ENCODE results near the gene CCL8. TPM values are rescaled to one million over a fixed set of nuclear protein-coding genes. Genes with fewer than 3 reads are reported as not detected.
A peak's percentile ranks its signal among the peaks of the same experiment; 100 is the strongest.

Gene CCL8
- polyA plus RNA-seq, 4 donors = 0.30 to 10.5 (median 0.56) TPM

DNA sequence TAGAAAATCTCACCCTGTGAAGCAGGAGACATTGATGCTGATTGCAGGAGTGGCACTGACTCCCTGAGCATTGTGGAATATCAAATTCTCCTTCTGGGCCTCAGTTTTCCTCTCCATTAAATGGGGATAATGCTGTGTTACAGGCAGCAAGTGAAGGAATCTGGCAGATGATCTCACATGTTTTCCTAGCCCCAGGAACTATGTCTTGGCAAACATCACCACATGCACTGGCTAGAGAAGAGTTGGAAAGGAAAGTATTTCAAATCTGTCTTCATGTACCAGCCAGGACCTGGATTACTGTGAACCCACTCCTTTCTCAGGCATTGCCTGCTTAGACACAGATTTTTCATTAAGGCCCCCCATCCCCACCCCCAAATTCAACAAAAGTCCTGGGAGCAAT, 13.6 kb upstream of the CCL8 start:
- H3K27ac ChIP-seq (ENCODE audit: low read depth in 1 of 3, low read length in 2 of 3) = no peak overlapping the region
- no peak for FAIRE-seq
- H3K9me3 ChIP-seq (ENCODE audit: control insufficient read depth in 2 of 2, insufficient read depth in 1 of 2, low read depth in 1 of 2, low read length in 1 of 2) = no peaks in the 10 kb centered on the region

DNA sequence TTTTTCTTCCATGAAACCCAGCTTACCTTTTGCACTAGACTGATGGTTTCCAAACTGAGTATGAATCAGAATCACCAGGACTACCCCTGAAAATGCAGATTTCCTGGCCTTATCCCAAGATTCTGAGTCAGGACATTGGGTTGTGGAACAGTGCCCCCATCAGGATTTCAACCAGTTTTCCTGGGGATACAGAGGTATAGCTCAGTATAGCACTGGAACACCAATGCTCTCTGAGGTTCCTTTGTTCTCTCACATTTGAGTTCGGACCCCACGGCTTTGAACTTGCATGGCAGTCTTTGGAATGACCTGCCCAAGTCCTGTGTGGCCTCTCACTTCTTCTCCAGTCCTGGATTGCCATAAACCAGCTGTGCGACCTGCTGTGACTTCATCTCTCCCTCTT, 12.8 kb upstream of the CCL8 start:
- no peak overlapping the region for H3K4me3 ChIP-seq (ENCODE audit: low read depth in 1 of 3, low read length in 3 of 3)
- H3K27ac ChIP-seq (ENCODE audit: low read depth in 1 of 3, low read length in 2 of 3) = no peak overlapping the region
- peaks cover 0 to 3% (median 0%) of the 10 kb centered on the region in 3 donors for H3K27me3 ChIP-seq (ENCODE audit: control insufficient read depth in 3 of 3, insufficient read depth in 3 of 3, low read length in 3 of 3)
- DNase-seq (peak; percentile 5 to 12), FAIRE-seq (no peak)
- 53 to 71% (median 55%) methylated on average over 3 of the region's 3 CpGs for WGBS, 3 donors
- H3K4me1 ChIP-seq (ENCODE audit: control insufficient read depth in 3 of 3, insufficient read depth in 2 of 3, low read depth in 1 of 3, low read length in 2 of 3) = no peaks in the 10 kb centered on the region
- H3K36me3 ChIP-seq (ENCODE audit: control insufficient read depth in 3 of 3, insufficient read depth in 2 of 3, low read depth in 1 of 3, low read length in 3 of 3) = no peaks in the 10 kb centered on the region
- no peaks in the 10 kb centered on the region for H3K9me3 ChIP-seq (ENCODE audit: control insufficient read depth in 2 of 2, insufficient read depth in 1 of 2, low read depth in 1 of 2, low read length in 1 of 2)

More for the DNA sequence above, 13.6 kb upstream of the CCL8 start:
- no peak for DNase-seq
- no peaks in the 10 kb centered on the region for H3K27me3 ChIP-seq (ENCODE audit: control insufficient read depth in 3 of 3, insufficient read depth in 3 of 3, low read length in 3 of 3)
- H3K4me1 ChIP-seq (ENCODE audit: control insufficient read depth in 3 of 3, insufficient read depth in 2 of 3, low read depth in 1 of 3, low read length in 2 of 3) = no peaks in the 10 kb centered on the region
- H3K4me3 ChIP-seq (ENCODE audit: low read depth in 1 of 3, low read length in 3 of 3) = no peak overlapping the region
- H3K36me3 ChIP-seq (ENCODE audit: control insufficient read depth in 3 of 3, insufficient read depth in 2 of 3, low read depth in 1 of 3, low read length in 3 of 3) = no peaks in the 10 kb centered on the region

GRCh38 chr17:34307110-34307509, 12.1 kb upstream of the CCL8 start:
- DNase-seq = no peak
- Histone ChIP-seq H3K27ac (ENCODE audit: low read depth in 1 of 3, low read length in 2 of 3) (no peak overlapping the region), H3K4me3 (ENCODE audit: low read depth in 1 of 3, low read length in 3 of 3) (no peak overlapping the region), H3K27me3 (ENCODE audit: control insufficient read depth in 3 of 3, insufficient read depth in 3 of 3, low read length in 3 of 3) (peaks cover 0 to 3% (median 0%) of the 10 kb centered on the region in 3 donors), H3K36me3 (ENCODE audit: control insufficient read depth in 3 of 3, insufficient read depth in 2 of 3, low read depth in 1 of 3, low read length in 3 of 3) (no peaks in the 10 kb centered on the region), H3K9me3 (ENCODE audit: control insufficient read depth in 2 of 2, insufficient read depth in 1 of 2, low read depth in 1 of 2, low read length in 1 of 2) (no peaks in the 10 kb centered on the region), H3K4me1 (ENCODE audit: control insufficient read depth in 3 of 3, insufficient read depth in 2 of 3, low read depth in 1 of 3, low read length in 2 of 3) (no peaks in the 10 kb centered on the region)
- 50 to 62% (median 52%) methylated on average over 3 of the region's 3 CpGs for WGBS, 3 donors
- FAIRE-seq = no peak

- no peak for FAIRE-seq
Observed at GRCh38 chr17:34308371-34308770, 10.9 kb upstream of the CCL8 start.

DNA sequence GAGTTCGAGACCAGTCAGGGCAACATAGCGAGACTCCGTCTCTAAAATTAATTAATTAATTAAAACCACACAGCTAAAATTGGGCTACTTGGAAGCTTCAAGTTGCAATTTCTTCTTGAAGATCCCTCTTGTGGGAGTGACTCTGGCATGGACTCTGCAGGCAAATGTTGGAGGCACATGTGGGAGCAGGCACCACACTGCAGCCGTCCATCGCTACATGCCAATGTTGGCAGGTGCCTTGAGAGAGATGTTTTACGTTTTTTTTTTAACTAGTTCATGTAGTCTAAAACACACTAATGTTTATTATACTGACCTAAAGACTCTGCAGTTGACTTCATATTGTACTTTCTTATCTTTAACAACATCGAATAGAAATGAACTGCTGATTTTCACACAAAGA, 7.9 kb upstream of the CCL8 start:
- 78 to 82% (median 82%) methylated on average over 7 of the region's 7 CpGs for WGBS, 3 donors
- no peak overlapping the region for H3K27ac ChIP-seq (ENCODE audit: low read depth in 1 of 3, low read length in 2 of 3)

More at GRCh38 chr17:34308371-34308770, 10.9 kb upstream of the CCL8 start:
- H3K9me3 ChIP-seq (ENCODE audit: control insufficient read depth in 2 of 2, insufficient read depth in 1 of 2, low read depth in 1 of 2, low read length in 1 of 2) = no peaks in the 10 kb centered on the region
- no peak overlapping the region for H3K27ac ChIP-seq (ENCODE audit: low read depth in 1 of 3, low read length in 2 of 3)
- DNase-seq = no peak
- H3K4me3 ChIP-seq (ENCODE audit: low read depth in 1 of 3, low read length in 3 of 3) = no peak overlapping the region
- H3K36me3 ChIP-seq (ENCODE audit: control insufficient read depth in 3 of 3, insufficient read depth in 2 of 3, low read depth in 1 of 3, low read length in 3 of 3) = no peaks in the 10 kb centered on the region
- H3K4me1 ChIP-seq (ENCODE audit: control insufficient read depth in 3 of 3, insufficient read depth in 2 of 3, low read depth in 1 of 3, low read length in 2 of 3) = no peaks in the 10 kb centered on the region
- peaks cover 0 to 3% (median 0%) of the 10 kb centered on the region in 3 donors for H3K27me3 ChIP-seq (ENCODE audit: control insufficient read depth in 3 of 3, insufficient read depth in 3 of 3, low read length in 3 of 3)

DNA sequence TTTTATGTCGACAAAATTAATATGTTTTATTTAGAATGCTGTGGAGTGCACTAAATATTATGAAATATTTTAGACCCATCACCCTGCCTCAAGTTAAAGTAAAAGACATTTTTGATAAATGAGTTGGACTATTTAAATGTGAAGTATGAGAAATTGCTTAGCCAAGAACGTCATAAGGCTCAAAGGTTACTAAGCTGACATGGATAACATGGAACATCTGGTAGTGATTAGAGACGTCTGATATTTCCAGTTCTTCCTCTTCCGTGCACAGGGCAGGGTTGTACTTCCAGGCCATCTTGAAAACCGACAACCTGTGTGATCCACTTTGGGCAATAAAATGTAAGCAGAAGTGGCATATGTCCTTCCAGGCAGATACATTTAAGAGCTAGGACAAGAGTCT, 7.2 kb upstream of the CCL8 start:
- Histone ChIP-seq H3K36me3 (ENCODE audit: control insufficient read depth in 3 of 3, insufficient read depth in 2 of 3, low read depth in 1 of 3, low read length in 3 of 3) (no peaks in the 10 kb centered on the region), H3K9me3 (ENCODE audit: control insufficient read depth in 2 of 2, insufficient read depth in 1 of 2, low read depth in 1 of 2, low read length in 1 of 2) (no peaks in the 10 kb centered on the region), H3K4me1 (ENCODE audit: control insufficient read depth in 3 of 3, insufficient read depth in 2 of 3, low read depth in 1 of 3, low read length in 2 of 3) (no peaks in the 10 kb centered on the region), H3K27me3 (ENCODE audit: control insufficient read depth in 3 of 3, insufficient read depth in 3 of 3, low read length in 3 of 3) (peaks cover 0 to 3% (median 0%) of the 10 kb centered on the region in 3 donors), H3K4me3 (ENCODE audit: low read depth in 1 of 3, low read length in 3 of 3) (no peak overlapping the region), H3K27ac (ENCODE audit: low read depth in 1 of 3, low read length in 2 of 3) (peak overlapping the region in 1 of 3 donors; percentile 46)
- WGBS, 3 donors = 28 to 40% (median 29%) methylated on average over 5 of the region's 5 CpGs
- FAIRE-seq = no peak
- DNase-seq = peak in 1 of 2 donors; percentile 7

More for the DNA sequence above, 7.9 kb upstream of the CCL8 start:
- no peak for FAIRE-seq
- DNase-seq = no peak
- H3K27me3 ChIP-seq (ENCODE audit: control insufficient read depth in 3 of 3, insufficient read depth in 3 of 3, low read length in 3 of 3) = peaks cover 0 to 3% (median 0%) of the 10 kb centered on the region in 3 donors
- H3K9me3 ChIP-seq (ENCODE audit: control insufficient read depth in 2 of 2, insufficient read depth in 1 of 2, low read depth in 1 of 2, low read length in 1 of 2) = no peaks in the 10 kb centered on the region
- no peaks in the 10 kb centered on the region for H3K4me1 ChIP-seq (ENCODE audit: control insufficient read depth in 3 of 3, insufficient read depth in 2 of 3, low read depth in 1 of 3, low read length in 2 of 3)
- no peaks in the 10 kb centered on the region for H3K36me3 ChIP-seq (ENCODE audit: control insufficient read depth in 3 of 3, insufficient read depth in 2 of 3, low read depth in 1 of 3, low read length in 3 of 3)
- H3K4me3 ChIP-seq (ENCODE audit: low read depth in 1 of 3, low read length in 3 of 3) = no peak overlapping the region

- H3K4me3 ChIP-seq (ENCODE audit: low read depth in 1 of 3, low read length in 3 of 3) = no peak overlapping the region
- FAIRE-seq (no peak), DNase-seq (no peak)
- peak overlapping the region in 1 of 3 donors; percentile 46 for H3K27ac ChIP-seq (ENCODE audit: low read depth in 1 of 3, low read length in 2 of 3)
- no peaks in the 10 kb centered on the region for H3K36me3 ChIP-seq (ENCODE audit: control insufficient read depth in 3 of 3, insufficient read depth in 2 of 3, low read depth in 1 of 3, low read length in 3 of 3)
- H3K9me3 ChIP-seq (ENCODE audit: control insufficient read depth in 2 of 2, insufficient read depth in 1 of 2, low read depth in 1 of 2, low read length in 1 of 2) = no peaks in the 10 kb centered on the region
- H3K27me3 ChIP-seq (ENCODE audit: control insufficient read depth in 3 of 3, insufficient read depth in 3 of 3, low read length in 3 of 3) = peaks cover 0 to 3% (median 0%) of the 10 kb centered on the region in 3 donors
- no peaks in the 10 kb centered on the region for H3K4me1 ChIP-seq (ENCODE audit: control insufficient read depth in 3 of 3, insufficient read depth in 2 of 3, low read depth in 1 of 3, low read length in 2 of 3)
- WGBS, 3 donors = 78 to 88% (median 79%) methylated on average over 4 of the region's 4 CpGs
Observed at GRCh38 chr17:34313164-34313563, 6.1 kb upstream of the CCL8 start.

- H3K27ac ChIP-seq (ENCODE audit: low read depth in 1 of 3, low read length in 2 of 3) = peak overlapping the region in 1 of 3 donors; percentile 60
Observed at GRCh38 chr17:34314279-34314678, 5.0 kb upstream of the CCL8 start.

DNA sequence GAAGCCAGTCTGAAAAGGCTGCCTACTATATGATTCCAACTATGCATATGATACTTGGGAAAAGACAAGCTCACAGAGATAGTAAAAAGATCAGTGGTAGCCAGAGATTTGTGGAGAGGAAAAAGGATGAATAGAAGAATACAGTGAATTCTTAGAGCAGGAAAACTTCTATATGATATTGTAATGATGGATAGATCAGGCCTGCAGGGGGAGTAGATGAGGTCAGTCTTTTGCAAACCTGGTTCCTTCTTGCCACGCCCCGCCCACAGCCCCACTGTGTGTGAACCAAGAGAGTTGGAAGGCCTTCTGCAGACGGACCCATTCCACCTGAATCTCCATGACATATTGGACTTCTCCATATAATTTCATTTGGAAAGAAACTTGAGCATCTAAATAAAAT, 761 bp upstream of the CCL8 start:
- Histone ChIP-seq H3K27ac (ENCODE audit: low read depth in 1 of 3, low read length in 2 of 3) (no peak overlapping the region), H3K4me3 (ENCODE audit: low read depth in 1 of 3, low read length in 3 of 3) (no peak overlapping the region), H3K4me1 (ENCODE audit: control insufficient read depth in 3 of 3, insufficient read depth in 2 of 3, low read depth in 1 of 3, low read length in 2 of 3) (no peaks in the 10 kb centered on the region), H3K9me3 (ENCODE audit: control insufficient read depth in 2 of 2, insufficient read depth in 1 of 2, low read depth in 1 of 2, low read length in 1 of 2) (no peaks in the 10 kb centered on the region), H3K27me3 (ENCODE audit: control insufficient read depth in 3 of 3, insufficient read depth in 3 of 3, low read length in 3 of 3) (no peaks in the 10 kb centered on the region), H3K36me3 (ENCODE audit: control insufficient read depth in 3 of 3, insufficient read depth in 2 of 3, low read depth in 1 of 3, low read length in 3 of 3) (no peaks in the 10 kb centered on the region)
- FAIRE-seq (no peak), DNase-seq (no peak)
- WGBS, 3 donors = 71 to 76% (median 75%) methylated on average over 3 of the region's 3 CpGs

More at GRCh38 chr17:34314279-34314678, 5.0 kb upstream of the CCL8 start:
- H3K4me3 ChIP-seq (ENCODE audit: low read depth in 1 of 3, low read length in 3 of 3) = no peak overlapping the region
- 49 to 75% (median 53%) methylated on average over 4 of the region's 4 CpGs for WGBS, 3 donors
- peaks cover 0 to 3% (median 0%) of the 10 kb centered on the region in 3 donors for H3K27me3 ChIP-seq (ENCODE audit: control insufficient read depth in 3 of 3, insufficient read depth in 3 of 3, low read length in 3 of 3)
- H3K4me1 ChIP-seq (ENCODE audit: control insufficient read depth in 3 of 3, insufficient read depth in 2 of 3, low read depth in 1 of 3, low read length in 2 of 3) = no peaks in the 10 kb centered on the region
- H3K36me3 ChIP-seq (ENCODE audit: control insufficient read depth in 3 of 3, insufficient read depth in 2 of 3, low read depth in 1 of 3, low read length in 3 of 3) = no peaks in the 10 kb centered on the region
- DNase-seq (no peak), FAIRE-seq (no peak)
- H3K9me3 ChIP-seq (ENCODE audit: control insufficient read depth in 2 of 2, insufficient read depth in 1 of 2, low read depth in 1 of 2, low read length in 1 of 2) = no peaks in the 10 kb centered on the region
